ENCODE measurements around the gene REXO5. TPM values are rescaled to one million over a fixed set of nuclear protein-coding genes. Genes with fewer than 3 reads are reported as not detected.
"Not testable (repeated sequence)": the region's sequence is repeated elsewhere in the genome, so short reads cannot be mapped to it uniquely, and the experiment has no call there.

The REXO5 gene
- total RNA-seq, 1 donor from 2014 or later, result 2.5 TPM

- TF ChIP-seq CTCF (IDR thresholded peaks at IDR 0.05), result peak; percentile 62
- H3K9me3 Mint-ChIP-seq (ENCODE audit: unreplicated experiment), result no peaks in the 10 kb centered on the region
- no peak overlapping the region for H3K4me3 Mint-ChIP-seq (ENCODE audit: unreplicated experiment)
- no peaks in the 10 kb centered on the region for H3K27me3 Mint-ChIP-seq (ENCODE audit: unreplicated experiment)
- H3K27ac Mint-ChIP-seq (ENCODE audit: unreplicated experiment), result no peak overlapping the region
- peaks cover 2% of the 10 kb centered on the region for H3K4me1 Mint-ChIP-seq (ENCODE audit: unreplicated experiment)
- no peak for DNase-seq (ENCODE audit: extremely low spot score, unreplicated experiment)
- H3K36me3 Mint-ChIP-seq (ENCODE audit: unreplicated experiment), result peaks cover 14% of the 10 kb centered on the region
Measured at GRCh38 chr16:20799599-20799998, 6.7 kb upstream of the REXO5 start.

- H3K4me1 Mint-ChIP-seq (ENCODE audit: unreplicated experiment), result peaks cover 8% of the 10 kb centered on the region
- peaks cover 14% of the 10 kb centered on the region for H3K36me3 Mint-ChIP-seq (ENCODE audit: unreplicated experiment)
- H3K27me3 Mint-ChIP-seq (ENCODE audit: unreplicated experiment), result no peaks in the 10 kb centered on the region
- no peaks in the 10 kb centered on the region for H3K9me3 Mint-ChIP-seq (ENCODE audit: unreplicated experiment)
- no peak overlapping the region for H3K27ac Mint-ChIP-seq (ENCODE audit: unreplicated experiment)
- H3K4me3 Mint-ChIP-seq (ENCODE audit: unreplicated experiment), result no peak overlapping the region
- no peak for TF ChIP-seq CTCF (IDR thresholded peaks at IDR 0.05)
- DNase-seq (ENCODE audit: extremely low spot score, unreplicated experiment), result no peak
Measured at GRCh38 chr16:20801278-20801677, 5.0 kb upstream of the REXO5 start.

- no peaks in the 10 kb centered on the region for H3K27me3 Mint-ChIP-seq (ENCODE audit: unreplicated experiment)
- DNase-seq (ENCODE audit: extremely low spot score, unreplicated experiment), result no peak
- no peak overlapping the region for H3K27ac Mint-ChIP-seq (ENCODE audit: unreplicated experiment)
Measured at GRCh38 chr16:20803192-20803560, 3.2 kb upstream of the REXO5 start.

GRCh38 chr16:20803561-20804214 is 2.6 kb upstream of the REXO5 start:
- Mint-ChIP-seq H3K27ac (ENCODE audit: unreplicated experiment) (no peak overlapping the region), H3K4me1 (ENCODE audit: unreplicated experiment) (peaks cover 17% of the 10 kb centered on the region), H3K9me3 (ENCODE audit: unreplicated experiment) (no peaks in the 10 kb centered on the region), H3K27me3 (ENCODE audit: unreplicated experiment) (no peaks in the 10 kb centered on the region), H3K36me3 (ENCODE audit: unreplicated experiment) (peaks cover 3% of the 10 kb centered on the region), H3K4me3 (ENCODE audit: unreplicated experiment) (no peak overlapping the region)
- TF ChIP-seq CTCF (IDR thresholded peaks at IDR 0.05), result no peak
- DNase-seq (ENCODE audit: extremely low spot score, unreplicated experiment), result no peak

More at GRCh38 chr16:20803192-20803560, 3.2 kb upstream of the REXO5 start:
- TF ChIP-seq CTCF (IDR thresholded peaks at IDR 0.05), result no peak
- Mint-ChIP-seq H3K36me3 (ENCODE audit: unreplicated experiment) (peaks cover 6% of the 10 kb centered on the region), H3K4me1 (ENCODE audit: unreplicated experiment) (peaks cover 15% of the 10 kb centered on the region), H3K4me3 (ENCODE audit: unreplicated experiment) (no peak overlapping the region), H3K9me3 (ENCODE audit: unreplicated experiment) (no peaks in the 10 kb centered on the region)

GRCh38 chr16:20805684-20806167 is 601 bp upstream of the REXO5 start:
- Mint-ChIP-seq H3K4me3 (ENCODE audit: unreplicated experiment) (peak overlapping the region; percentile 99), H3K27ac (ENCODE audit: unreplicated experiment) (peak overlapping the region; percentile 97), H3K4me1 (ENCODE audit: unreplicated experiment) (peaks cover 17% of the 10 kb centered on the region)
- not testable (repeated sequence) for H3K27me3 Mint-ChIP-seq (ENCODE audit: unreplicated experiment); DNase-seq (ENCODE audit: extremely low spot score, unreplicated experiment); H3K9me3 Mint-ChIP-seq (ENCODE audit: unreplicated experiment); H3K36me3 Mint-ChIP-seq (ENCODE audit: unreplicated experiment)
